ENCODE measurements around the gene ATP2C2. TPM values are rescaled to one million over a fixed set of nuclear protein-coding genes. Genes with fewer than 3 reads are reported as not detected.

The ATP2C2 gene
- total and polyA plus RNA-seq, 2 experiments from 2014 or later = 2.1 TPM

DNA sequence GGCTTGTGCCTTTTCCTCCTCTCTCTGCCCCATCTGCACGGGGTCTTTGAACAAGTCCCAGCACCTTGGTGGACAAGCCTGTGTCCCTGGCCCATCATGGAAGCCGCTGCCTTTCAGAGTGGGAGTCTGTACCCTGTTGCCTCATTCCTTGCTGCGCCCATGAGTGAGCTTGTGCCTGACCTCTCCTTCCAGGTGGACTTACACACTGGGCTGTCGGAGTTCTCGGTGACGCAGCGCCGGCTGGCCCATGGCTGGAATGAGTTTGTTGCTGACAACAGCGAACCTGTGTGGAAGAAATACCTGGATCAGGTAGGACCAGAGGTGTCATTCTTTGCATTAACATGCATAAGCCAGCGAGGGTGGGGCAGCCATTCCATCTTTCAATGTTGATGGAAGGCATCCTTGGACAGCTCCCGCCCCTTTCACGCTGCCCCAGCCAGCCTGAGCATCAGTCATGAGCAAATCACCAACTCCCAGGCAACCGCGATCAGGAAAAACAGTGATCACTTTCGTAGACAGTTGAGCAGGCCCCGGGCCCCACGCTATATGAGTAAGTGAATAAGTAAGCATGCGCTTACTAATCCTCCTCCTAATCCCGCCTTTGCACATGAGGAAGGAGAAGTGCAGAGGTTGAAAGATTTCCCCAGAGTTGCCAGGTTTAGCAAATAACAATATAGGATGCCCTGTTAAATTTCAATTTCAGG, 36.8 kb downstream of the ATP2C2 start (continued):
- TF ChIP-seq ZNF462 (CRISPR knock-in tag; IDR thresholded peaks at IDR 0.05) = no peak
- no peak for TF ChIP-seq NANOG (IDR thresholded peaks at IDR 0.05; ENCODE audit: borderline replicate concordance)
- no peak for TF ChIP-seq ZNF331 (CRISPR knock-in tag; IDR thresholded peaks at IDR 0.05; ENCODE audit: low read depth)
- no peak for TF ChIP-seq CTCF (conservative IDR thresholded peaks at IDR 0.05; ENCODE audit: low read depth in 2 of 2)
- no peak for TF ChIP-seq REST (IDR thresholded peaks at IDR 0.05; ENCODE audit: unreplicated experiment)
- no peak for TF ChIP-seq ETS1 (IDR thresholded peaks at IDR 0.05)
